H1 (cell line): ENCODE data around the gene SLX1A. TPM values are rescaled to one million over a fixed set of nuclear protein-coding genes. Genes with fewer than 3 reads are reported as not detected.

ENCODE experiments used
- CHD2 ChIP-seq: IDR thresholded peaks from 2 replicates; pipeline ENCODE4 v1.6.1; 2012; ENCODE audit warnings: low read length, improper control_type of control experiment
- SIN3A ChIP-seq, 2 experiments: IDR thresholded peaks in 1 of 2; conservative IDR thresholded peaks in 1 of 2; 2 replicates each; pipeline ENCODE4 v1.6.1; 2011 to 2012; ENCODE audit warnings: low read length in 2 of 2, improper control_type of control experiment in 1 of 2, low read depth in 1 of 2, mild to moderate bottlenecking in 1 of 2
- SP4 ChIP-seq: IDR thresholded peaks from 2 replicates; pipeline ENCODE4 v1.6.1; 2012; ENCODE audit warnings: low read length, inconsistent platforms
- SRF ChIP-seq: IDR thresholded peaks from 2 replicates; pipeline ENCODE4 v1.6.1; 2011; ENCODE audit warnings: mild to moderate bottlenecking, low read depth, low read length, moderate library complexity
- polyA plus RNA-seq, 7 experiments: library from polyadenylated mRNA; depleted of rRNA in 3 of 7; stranded (reverse) in 5 of 7; unstranded in 2 of 7; fragments of >200 nt in 5 of 7; fragments of 200-250 nt in 2 of 7; gene quantifications; 1 replicate in 5 of 7; 2 replicates in 1 of 7; 4 replicates in 1 of 7; pipeline versions ENCODE4 v1.2.1 to v1.2.3, GENCODE V29; 2011 to 2013; ENCODE audit warnings: missing spikeins in 2 of 7, mixed read lengths in 2 of 7
- total RNA-seq: library from RNA; stranded (reverse); fragmentation: NEBNext Ultra II Directional; extraction: Animal tissue kit (Norgen Biotek cat#: 25700); gene quantifications from 2 replicates; pipeline ENCODE4 v1.2.1, GENCODE V29; 2021

Gene SLX1A
- total and polyA plus RNA-seq, 2 of the 8 experiments (the other 6 are each of a cell fraction or from before 2014, with no cell fraction given), result 4.7 to 36.9 TPM

DNA sequence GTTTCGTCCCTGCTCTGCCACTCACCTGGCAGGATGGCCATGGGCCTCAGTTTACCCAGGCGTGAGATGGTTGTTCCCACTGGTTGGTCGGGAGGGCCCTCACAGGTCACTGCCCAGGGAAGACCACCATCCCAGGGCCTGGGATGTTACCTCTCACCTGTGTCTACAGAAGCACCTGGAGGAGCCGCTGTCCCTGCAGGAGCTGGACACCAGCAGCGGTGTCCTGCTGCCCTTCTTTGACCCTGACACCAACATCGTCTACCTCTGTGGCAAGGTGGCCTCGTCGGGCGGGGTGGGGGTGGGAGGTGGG is 6.2 kb upstream of the SLX1A start (continued):
- TF ChIP-seq SRF, result no peak
- TF ChIP-seq SIN3A (conservative IDR thresholded peaks at IDR 0.05 in 1 of 2, IDR thresholded peaks at IDR 0.05 in 1 of 2; ENCODE audit: low read depth in 1 of 2, low read length in 2 of 2), result no peak
- TF ChIP-seq SP4, result no peak
- no peak for TF ChIP-seq CHD2
